HUES64 (cell line): ENCODE results near the gene SLC8A2.

Experiments
- H3K27ac ChIP-seq: 2 replicates; pipeline ENCODE4 v1.7.0; 2013; ENCODE audit warnings: low read depth, low read length, inconsistent platforms
- H3K27me3 ChIP-seq: 2 replicates; pipeline ENCODE4 v1.6.1; 2013; ENCODE audit warnings: mild to moderate bottlenecking, low read length; ENCODE audit not compliant: insufficient read depth
- H3K36me3 ChIP-seq: 2 replicates; pipeline ENCODE4 v1.6.1; 2013; ENCODE audit warnings: mild to moderate bottlenecking, low read length; ENCODE audit not compliant: insufficient read depth
- H3K4me1 ChIP-seq: 2 replicates; pipeline ENCODE4 v1.6.1; 2013; ENCODE audit warnings: mild to moderate bottlenecking, low read length, moderate library complexity; ENCODE audit not compliant: insufficient read depth
- H3K4me3 ChIP-seq: 2 replicates; pipeline ENCODE4 v1.5.1; 2013; ENCODE audit warnings: mild to moderate bottlenecking, low read length, moderate library complexity
- H3K9ac ChIP-seq: 2 replicates; pipeline ENCODE4 v1.6.1; 2013; ENCODE audit warnings: mild to moderate bottlenecking, low read depth, low read length
- H3K9me3 ChIP-seq: 2 replicates; pipeline ENCODE4 v1.6.1; 2013; ENCODE audit warnings: low read depth, low read length; ENCODE audit not compliant: insufficient read depth
- WGBS: fragments of 150-250, 120-280 bp; methylation state at CpG from one replicate; pipeline ENCODE4 v1.1.7; 2013; ENCODE audit warnings: missing lambda C conversion rate; 5-methylcytosine and 5-hydroxymethylcytosine counted together

Gene SLC8A2

GRCh38 chr19:47499863-47500830 lies 28.5 kb upstream of the SLC8A2 start:
- Histone ChIP-seq H3K27ac (no peak overlapping the region), H3K9me3 (no peaks in the 10 kb centered on the region), H3K4me1 (0 out of 2 replicates have a peak, but pooled peaks cover 3% of the 10 kb centered on the region), H3K36me3 (peaks cover 28% of the 10 kb centered on the region), H3K4me3 (no peak overlapping the region), H3K27me3 (no peaks in the 10 kb centered on the region), H3K9ac (no peak overlapping the region)
- WGBS = 88% methylated on average over 32 of the region's 32 CpGs

DNA sequence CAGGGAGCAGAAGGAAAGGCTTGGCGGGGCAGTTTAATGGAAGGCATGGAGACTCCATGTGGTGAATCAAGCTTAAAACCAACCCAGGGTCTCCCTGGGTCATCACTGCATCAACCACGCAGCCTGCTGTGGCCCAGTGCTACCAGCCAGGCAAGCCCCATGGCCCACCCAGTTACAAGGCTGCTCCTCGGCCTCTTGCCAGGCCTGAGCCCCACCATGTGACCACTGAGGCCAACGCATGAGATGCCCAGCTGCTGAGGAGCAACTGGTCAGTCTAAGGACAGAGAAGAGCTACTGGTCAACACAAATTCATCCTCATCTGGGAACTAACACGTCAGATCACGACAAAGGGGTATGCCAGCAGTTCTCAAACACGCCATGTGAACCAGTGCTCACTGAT lies 27.7 kb upstream of the SLC8A2 start:
- no peaks in the 10 kb centered on the region for H3K9me3 ChIP-seq
- H3K36me3 ChIP-seq = peaks cover 28% of the 10 kb centered on the region
- H3K9ac ChIP-seq = no peak overlapping the region
- 91% methylated on average over 7 of the region's 7 CpGs for WGBS
- no peak overlapping the region for H3K4me3 ChIP-seq
- no peaks in the 10 kb centered on the region for H3K27me3 ChIP-seq
- no peak overlapping the region for H3K27ac ChIP-seq
- 0 out of 2 replicates have a peak, but pooled peaks cover 3% of the 10 kb centered on the region for H3K4me1 ChIP-seq

DNA sequence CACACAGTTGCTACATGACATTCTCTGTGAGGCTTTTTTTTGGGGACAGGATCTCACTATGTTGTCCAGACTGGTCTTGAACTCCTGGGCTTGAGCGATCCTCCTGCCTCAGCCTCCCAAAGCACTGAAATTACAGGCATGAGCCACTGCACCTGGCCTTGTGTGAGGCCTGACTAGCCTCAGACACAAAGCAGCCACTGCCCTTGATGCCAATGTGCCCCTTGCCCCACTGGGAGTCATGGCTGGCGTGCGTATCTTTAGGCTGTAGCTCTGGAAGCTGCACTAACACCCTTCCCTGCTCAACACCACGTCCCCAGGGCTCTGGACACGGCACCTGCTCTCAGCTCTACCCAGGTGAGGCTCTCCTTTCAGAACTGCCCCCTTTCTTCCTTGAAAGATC lies 26.9 kb upstream of the SLC8A2 start:
- no peak overlapping the region for H3K9ac ChIP-seq
- peaks cover 21% of the 10 kb centered on the region for H3K36me3 ChIP-seq
- 0 out of 2 replicates have a peak, but pooled peaks cover 3% of the 10 kb centered on the region for H3K4me1 ChIP-seq
- H3K9me3 ChIP-seq = no peaks in the 10 kb centered on the region
- H3K27ac ChIP-seq = no peak overlapping the region
- no peaks in the 10 kb centered on the region for H3K27me3 ChIP-seq
- WGBS = 95% methylated on average over 5 of the region's 5 CpGs
- H3K4me3 ChIP-seq = no peak overlapping the region

DNA sequence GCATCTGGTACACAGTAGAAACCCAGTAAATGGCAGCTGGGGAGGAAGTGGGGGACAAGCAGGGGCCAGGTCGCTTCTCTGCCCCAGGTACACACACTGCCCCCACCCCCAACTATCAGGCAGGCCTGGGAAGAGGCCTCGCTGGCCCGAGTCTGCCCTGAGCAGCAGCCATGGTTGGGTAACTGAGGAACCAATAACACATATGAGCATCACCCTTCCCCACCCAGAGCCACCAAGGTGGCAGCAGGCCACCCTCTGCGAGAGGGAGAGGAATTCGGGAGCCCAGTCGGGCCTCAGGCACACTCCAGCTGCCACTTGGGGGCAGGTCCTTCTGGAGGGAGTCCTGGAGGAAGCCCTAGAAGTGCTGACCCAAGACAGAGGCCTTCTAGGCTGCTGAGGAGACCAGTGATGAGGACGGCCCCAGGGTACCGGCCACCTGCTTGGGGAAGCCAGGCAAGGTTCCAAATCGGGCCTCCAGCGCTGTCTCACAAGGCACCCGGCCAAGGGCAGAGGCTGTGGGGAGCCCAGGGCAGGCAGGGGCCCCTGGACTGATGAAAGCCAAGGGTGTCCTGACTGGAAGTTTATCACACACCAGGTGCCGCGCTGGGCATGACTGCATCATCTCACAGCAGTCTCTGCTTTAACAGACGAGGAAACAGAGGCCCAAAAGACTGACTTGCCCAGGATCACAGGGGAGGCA lies 26.3 kb upstream of the SLC8A2 start:
- peaks cover 7% of the 10 kb centered on the region; the same call in 1 of the 2 replicates for H3K4me1 ChIP-seq
- H3K9ac ChIP-seq = no peak overlapping the region
- no peak overlapping the region for H3K4me3 ChIP-seq
- no peak overlapping the region for H3K27ac ChIP-seq
- H3K27me3 ChIP-seq = no peaks in the 10 kb centered on the region
- H3K9me3 ChIP-seq = no peaks in the 10 kb centered on the region
- peaks cover 15% of the 10 kb centered on the region for H3K36me3 ChIP-seq
- 95% methylated on average over 14 of the region's 14 CpGs for WGBS

DNA sequence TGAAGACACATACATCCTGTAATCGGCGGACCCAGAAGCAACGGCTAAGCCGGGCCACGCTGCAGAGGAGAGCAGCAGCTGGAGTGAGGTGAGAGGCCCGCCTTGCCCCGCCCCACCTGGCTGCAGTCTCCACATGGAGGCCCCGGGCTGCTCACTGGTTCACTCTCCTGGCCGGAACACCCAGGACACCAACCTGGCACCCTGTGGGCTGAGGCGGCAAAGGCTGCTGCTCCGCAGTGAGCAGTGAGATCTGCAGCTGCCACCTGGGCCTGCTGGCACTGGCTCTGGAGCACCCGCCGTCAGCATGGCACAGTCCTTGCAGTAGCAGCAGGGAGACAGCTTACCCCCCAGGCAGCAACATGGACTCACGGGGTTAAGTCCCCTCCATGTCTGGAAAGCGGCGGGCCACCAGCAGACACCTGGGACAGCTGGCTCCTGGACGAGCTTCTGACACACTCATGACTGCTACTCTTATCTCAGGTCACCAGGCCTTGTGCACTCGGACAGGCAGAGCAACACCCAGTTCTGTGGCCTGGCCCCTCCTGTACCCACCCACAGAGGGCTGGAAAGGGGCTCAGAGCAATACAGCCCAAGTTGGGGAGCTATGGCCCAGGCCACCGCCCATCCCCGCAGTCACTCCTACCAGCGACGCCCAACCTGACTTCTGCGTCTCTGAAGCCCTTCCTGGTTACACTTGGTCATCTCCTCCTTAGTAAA lies 25.5 kb upstream of the SLC8A2 start:
- WGBS = 94% methylated on average over 23 of the region's 23 CpGs
- H3K36me3 ChIP-seq = peaks cover 13% of the 10 kb centered on the region
- no peak overlapping the region for H3K9ac ChIP-seq
- H3K27ac ChIP-seq = no peak overlapping the region
- H3K9me3 ChIP-seq = no peaks in the 10 kb centered on the region
- no peaks in the 10 kb centered on the region for H3K27me3 ChIP-seq
- H3K4me3 ChIP-seq = no peak overlapping the region
- H3K4me1 ChIP-seq = peaks cover 7% of the 10 kb centered on the region; the same call in 1 of the 2 replicates

- Histone ChIP-seq H3K9me3 (no peaks in the 10 kb centered on the region), H3K36me3 (peaks cover 16% of the 10 kb centered on the region), H3K27ac (no peak overlapping the region), H3K9ac (no peak overlapping the region), H3K4me1 (peaks cover 7% of the 10 kb centered on the region; the same call in 1 of the 2 replicates), H3K27me3 (no peaks in the 10 kb centered on the region), H3K4me3 (no peak overlapping the region)
- WGBS = 90% methylated on average over 17 of the region's 17 CpGs
Observed at GRCh38 chr19:47495478-47496372, 24.0 kb upstream of the SLC8A2 start.

GRCh38 chr19:47494729-47495128 lies 23.0 kb upstream of the SLC8A2 start:
- H3K9ac ChIP-seq = no peak overlapping the region
- 94% methylated on average over 9 of the region's 9 CpGs for WGBS

GRCh38 chr19:47494211-47494547 lies 22.5 kb upstream of the SLC8A2 start:
- WGBS = 91% methylated on average over 5 of the region's 5 CpGs
- no peaks in the 10 kb centered on the region for H3K27me3 ChIP-seq
- H3K27ac ChIP-seq = no peak overlapping the region
- H3K9me3 ChIP-seq = no peaks in the 10 kb centered on the region
- H3K4me3 ChIP-seq = no peak overlapping the region
- peaks cover 4% of the 10 kb centered on the region; the same call in 1 of the 2 replicates for H3K4me1 ChIP-seq
- H3K36me3 ChIP-seq = peaks cover 27% of the 10 kb centered on the region
- H3K9ac ChIP-seq = no peak overlapping the region

More at GRCh38 chr19:47494729-47495128, 23.0 kb upstream of the SLC8A2 start:
- no peak overlapping the region for H3K27ac ChIP-seq
- H3K27me3 ChIP-seq = no peaks in the 10 kb centered on the region
- peaks cover 24% of the 10 kb centered on the region for H3K36me3 ChIP-seq
- H3K4me1 ChIP-seq = peaks cover 5% of the 10 kb centered on the region; the same call in 1 of the 2 replicates
- H3K4me3 ChIP-seq = no peak overlapping the region
- no peaks in the 10 kb centered on the region for H3K9me3 ChIP-seq

- no peak overlapping the region for H3K9ac ChIP-seq
- no peaks in the 10 kb centered on the region for H3K27me3 ChIP-seq
- WGBS = 91% methylated on average over 18 of the region's 18 CpGs
- H3K4me3 ChIP-seq = no peak overlapping the region
- peaks cover 4% of the 10 kb centered on the region; the same call in 1 of the 2 replicates for H3K4me1 ChIP-seq
- no peak overlapping the region for H3K27ac ChIP-seq
- no peaks in the 10 kb centered on the region for H3K9me3 ChIP-seq
- peaks cover 26% of the 10 kb centered on the region for H3K36me3 ChIP-seq
Observed at GRCh38 chr19:47493378-47494210, 21.9 kb upstream of the SLC8A2 start.
